Calu3 (cell line): ENCODE results near the gene KCNQ4. TPM values are rescaled to one million over a fixed set of nuclear protein-coding genes. Genes with fewer than 3 reads are reported as not detected.

Source experiments
- BruUV-seq: library from RNA; stranded (reverse); fragments of 400-500 nt; replicated peaks from 2 replicates; lab custom pipeline; 2021; lab: Mats Ljungman, UMichigan
- CTCF ChIA-PET: fragments of 300-600 bp; sonication (Branson Sonifier 250); formaldehyde crosslinking; loops from one replicate; lab custom pipeline; 2022; ENCODE audit warnings: antibody characterized with exemption; lab: Charles Lee
- DNase-seq: peaks from one replicate; pipeline ENCODE4 v3.0.0; 2022
- H3K27ac Mint-ChIP-seq: one replicate; pipeline ENCODE4 v1.8.0; 2022; ENCODE audit warnings: mixed read lengths; ENCODE audit not compliant: unreplicated experiment
- H3K27me3 Mint-ChIP-seq: one replicate; pipeline ENCODE4 v1.8.0; 2022; ENCODE audit warnings: mixed read lengths; ENCODE audit not compliant: unreplicated experiment
- H3K36me3 Mint-ChIP-seq: one replicate; pipeline ENCODE4 v1.8.0; 2022; ENCODE audit warnings: mild to moderate bottlenecking, moderate library complexity, mixed read lengths; ENCODE audit not compliant: insufficient read depth, unreplicated experiment
- H3K4me1 Mint-ChIP-seq: one replicate; pipeline ENCODE4 v1.8.0; 2022; ENCODE audit warnings: mild to moderate bottlenecking, low read depth, mixed read lengths; ENCODE audit not compliant: unreplicated experiment
- H3K4me3 Mint-ChIP-seq: one replicate; pipeline ENCODE4 v1.8.0; 2022; ENCODE audit warnings: mild to moderate bottlenecking, low read depth, moderate library complexity, mixed read lengths; ENCODE audit not compliant: unreplicated experiment
- H3K9me3 Mint-ChIP-seq: one replicate; pipeline ENCODE4 v1.8.0; 2022; ENCODE audit warnings: low read depth, mixed read lengths; ENCODE audit not compliant: unreplicated experiment
- intact Hi-C: fragments of 100-400 bp; cut with micrococcal nuclease; formaldehyde crosslinking; loops from one replicate; pipeline ENCODE4 v1.10.0; 2022; ENCODE audit not compliant: unreplicated experiment
- microRNA-seq: library from miRNA; unstranded; fragments of <30 nt; microRNA quantifications from one replicate; pipeline ENCODE4 v1.2.0, GENCODE V29; 2022
- total RNA-seq: library from RNA; stranded (reverse); gene quantifications from 2 replicates; pipeline ENCODE4 v1.2.3, GENCODE V29; 2022
- TF ChIP-seq, protein P1 (sequence below): fragments of 200-600 bp; IDR thresholded peaks from one replicate; pipeline ENCODE4 v1.8.0; 2022; ENCODE audit warnings: antibody characterized with exemption; ENCODE audit not compliant: unreplicated experiment

KCNQ4 gene
- total RNA-seq, 1 experiment from 2014 or later, result 0.92 TPM

GRCh38 chr1:40887652-40888051 lies 104.1 kb downstream of the KCNQ4 start:
- CTCF ChIA-PET, result interaction anchor here (0.6 kb wide), 1 partner anchor 1687 kb away, joined by 4 read pairs; no protein-coding TSS in a partner anchor
- Mint-ChIP-seq H3K4me3 (no peak overlapping the region), H3K27me3 (no peaks in the 10 kb centered on the region), H3K4me1 (peaks cover 60% of the 10 kb centered on the region), H3K36me3 (no peaks in the 10 kb centered on the region), H3K9me3 (no peaks in the 10 kb centered on the region), H3K27ac (no peak overlapping the region)
- DNase-seq, result no peak
- BruUV-seq, result no TSS peak
- intact Hi-C loops, result no loop called here
- TF ChIP-seq, protein P1, sequence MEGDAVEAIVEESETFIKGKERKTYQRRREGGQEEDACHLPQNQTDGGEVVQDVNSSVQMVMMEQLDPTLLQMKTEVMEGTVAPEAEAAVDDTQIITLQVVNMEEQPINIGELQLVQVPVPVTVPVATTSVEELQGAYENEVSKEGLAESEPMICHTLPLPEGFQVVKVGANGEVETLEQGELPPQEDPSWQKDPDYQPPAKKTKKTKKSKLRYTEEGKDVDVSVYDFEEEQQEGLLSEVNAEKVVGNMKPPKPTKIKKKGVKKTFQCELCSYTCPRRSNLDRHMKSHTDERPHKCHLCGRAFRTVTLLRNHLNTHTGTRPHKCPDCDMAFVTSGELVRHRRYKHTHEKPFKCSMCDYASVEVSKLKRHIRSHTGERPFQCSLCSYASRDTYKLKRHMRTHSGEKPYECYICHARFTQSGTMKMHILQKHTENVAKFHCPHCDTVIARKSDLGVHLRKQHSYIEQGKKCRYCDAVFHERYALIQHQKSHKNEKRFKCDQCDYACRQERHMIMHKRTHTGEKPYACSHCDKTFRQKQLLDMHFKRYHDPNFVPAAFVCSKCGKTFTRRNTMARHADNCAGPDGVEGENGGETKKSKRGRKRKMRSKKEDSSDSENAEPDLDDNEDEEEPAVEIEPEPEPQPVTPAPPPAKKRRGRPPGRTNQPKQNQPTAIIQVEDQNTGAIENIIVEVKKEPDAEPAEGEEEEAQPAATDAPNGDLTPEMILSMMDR, result no peak

Small RNAs within 50 kb of the gene (microRNA-seq; reads per million reads assigned to microRNA genes)
- gene MIR30C1 (50.6 reads per million, percentile 56 among the genes with 10 or more reads in this experiment), gene MIR30E (7,421 reads per million, percentile 94 among the genes with 10 or more reads in this experiment)

Other genes with a start within 250 kb of the KCNQ4 start
- 0.81 and 1.3 TPM in 2 replicates for gene RIMS3, start 118.1 kb upstream of the KCNQ4 start, total RNA-seq
- gene NFYC, start 92.1 kb upstream of the KCNQ4 start, total RNA-seq, result 65.5 and 66.0 TPM in 2 replicates
- gene CITED4, start 78.6 kb downstream of the KCNQ4 start, total RNA-seq, result 81.2 and 85.2 TPM in 2 replicates
- gene CTPS1, start 195.9 kb downstream of the KCNQ4 start, total RNA-seq, result 73.2 and 85.9 TPM in 2 replicates
- 0.52 and 0.83 TPM in 2 replicates for gene SLFNL1, start 237.9 kb downstream of the KCNQ4 start, total RNA-seq